Lung (tissue), 12 donors: Measurements from ENCODE around the gene DMBX1. TPM values are rescaled to one million over a fixed set of nuclear protein-coding genes. Genes with fewer than 3 reads are reported as not detected.

Source experiments
- ATAC-seq: fragments of 200-7000 bp; cut with Tn5 transposase; one replicate; pipeline ENCODE4 v1.9.1; 2020; ENCODE audit warnings: moderate number of reproducible peaks; ENCODE audit not compliant: insufficient read depth, low FRiP score
- DNase-seq, 3 donors: peaks; one replicate each; pipeline ENCODE4 v3.0.0-alpha.2; 2013 to 2017
- H3K27ac ChIP-seq, 2 donors: one replicate each; pipeline ENCODE4 v1.5.1; 2013; ENCODE audit warnings: mild to moderate bottlenecking in 2 of 2, moderate library complexity in 2 of 2, control low read depth in 1 of 2, inconsistent platforms in 1 of 2, low read depth in 1 of 2, low read length in 1 of 2
- H3K27me3 ChIP-seq, 3 donors: one replicate each; pipeline ENCODE4 v1.5.1; 2013; ENCODE audit warnings: low read length in 2 of 3; ENCODE audit not compliant: control insufficient read depth in 3 of 3, insufficient read depth in 3 of 3
- H3K36me3 ChIP-seq, 4 donors: one replicate each; pipeline ENCODE4 v1.5.1; 2013; ENCODE audit warnings: low read length in 4 of 4, mild to moderate bottlenecking in 1 of 4, moderate library complexity in 1 of 4; ENCODE audit not compliant: control insufficient read depth in 4 of 4, insufficient read depth in 4 of 4
- H3K4me1 ChIP-seq, 5 donors: one replicate each; pipeline ENCODE4 v1.5.1; 2013; ENCODE audit warnings: low read length in 5 of 5, mild to moderate bottlenecking in 2 of 5, moderate library complexity in 1 of 5; ENCODE audit not compliant: control insufficient read depth in 5 of 5, insufficient read depth in 5 of 5
- H3K4me3 ChIP-seq: one replicate; pipeline ENCODE4 v1.5.1; 2013; ENCODE audit warnings: mild to moderate bottlenecking, control low read depth, moderate library complexity
- H3K9ac ChIP-seq, 2 donors: one replicate each; pipeline ENCODE4 v1.5.1; 2013; ENCODE audit warnings: low read length in 2 of 2, control low read depth in 1 of 2; ENCODE audit not compliant: insufficient read depth in 1 of 2
- H3K9me3 ChIP-seq, 4 donors: one replicate each; pipeline ENCODE4 v1.5.1; 2013; ENCODE audit warnings: low read length in 3 of 4, mild to moderate bottlenecking in 1 of 4, moderate library complexity in 1 of 4; ENCODE audit not compliant: control insufficient read depth in 4 of 4, insufficient read depth in 3 of 4
- CTCF ChIP-seq: IDR thresholded peaks from 2 replicates; pipeline ENCODE4 v1.5.1; 2012; ENCODE audit warnings: mild to moderate bottlenecking; ENCODE audit errors: control extremely low read depth, extremely low read depth
- WGBS, 2 donors: extraction: QIAGEN DNeasy Blood & Tissue Kit; methylation state at CpG; one replicate each; pipeline ENCODE4 v1.1.7; 2013; 5-methylcytosine and 5-hydroxymethylcytosine counted together
- polyA plus RNA-seq, 2 donors: library from polyadenylated mRNA; stranded (reverse); fragments of 200-250 nt; gene quantifications; one replicate each; pipeline ENCODE4 v1.2.1, GENCODE V29; 2013
- total RNA-seq, 2 donors: library from RNA; depleted of rRNA in 1 of 2; stranded (reverse); fragments of >200 nt in 1 of 2; gene quantifications; one replicate each; pipeline ENCODE4 v1.2.1, GENCODE V29; 2014 to 2021
- donor health status: control.
- donor health status: control.
- donor health status: Bipolar disorder and iron deficiency.
- donor health status: healthy.
- donor health status: DM: yes; HTN: yes; CAD: no.

DMBX1 gene
- total and polyA plus RNA-seq, 4 donors: 0.01 to 0.09 TPM; not detected in 2

GRCh38 chr1:46522184-46522968 is 32.7 kb downstream of the DMBX1 start:
- ATAC-seq (peak; percentile 64), DNase-seq (peak; percentile 73 to 89 (median 79))
- Histone ChIP-seq H3K27ac (peak overlapping the region in 1 of 2 donors; percentile 27), H3K9me3 (no peaks in the 10 kb centered on the region), H3K4me1 (peaks cover 0 to 27% (median 4%) of the 10 kb centered on the region in 5 donors), H3K36me3 (no peaks in the 10 kb centered on the region), H3K9ac (no peak overlapping the region), H3K4me3 (no peak overlapping the region), H3K27me3 (peaks cover 0 to 11% (median 3%) of the 10 kb centered on the region in 3 donors)
- WGBS, 2 donors: 16 to 30% methylated on average over 16 of the region's 16 CpGs
- TF ChIP-seq CTCF: no peak

- 61 to 72% methylated on average over 13 of the region's 13 CpGs for WGBS, 2 donors
- no peak overlapping the region for H3K27ac ChIP-seq
- no peak overlapping the region for H3K4me3 ChIP-seq
- H3K9ac ChIP-seq: no peak overlapping the region
- TF ChIP-seq CTCF: no peak
- H3K27me3 ChIP-seq: peaks cover 0 to 15% (median 3%) of the 10 kb centered on the region in 3 donors
- no peaks in the 10 kb centered on the region for H3K9me3 ChIP-seq
- H3K4me1 ChIP-seq: peaks cover 0 to 27% (median 4%) of the 10 kb centered on the region in 5 donors
- no peak for ATAC-seq
- no peaks in the 10 kb centered on the region for H3K36me3 ChIP-seq
- no peak for DNase-seq
Measured at GRCh38 chr1:46522969-46523320, 33.3 kb downstream of the DMBX1 start.

- DNase-seq: no peak
- peaks cover 0 to 16% (median 8%) of the 10 kb centered on the region in 3 donors for H3K27me3 ChIP-seq
- H3K4me1 ChIP-seq: peaks cover 0 to 27% (median 4%) of the 10 kb centered on the region in 5 donors
- 85 to 90% methylated on average over 11 of the region's 11 CpGs for WGBS, 2 donors
- H3K27ac ChIP-seq: no peak overlapping the region
- no peaks in the 10 kb centered on the region for H3K9me3 ChIP-seq
- no peak for ATAC-seq
- H3K4me3 ChIP-seq: no peak overlapping the region
- TF ChIP-seq CTCF: no peak
- no peaks in the 10 kb centered on the region for H3K36me3 ChIP-seq
- H3K9ac ChIP-seq: no peak overlapping the region
Measured at GRCh38 chr1:46523496-46524353, 34.1 kb downstream of the DMBX1 start.
